KMS-11 (cell line): Measurements from ENCODE around the gene IL2RG.

Experiments used
- H2AFZ ChIP-seq: fragments of 200-600 bp; sonication (generic); 2 replicates; pipeline ENCODE4 v1.6.1; 2016; ENCODE audit warnings: antibody characterized with exemption, mixed run types, low read depth
- H3K27ac ChIP-seq: fragments of 200-600 bp; sonication (generic); 2 replicates; pipeline ENCODE4 v1.6.1; 2016; ENCODE audit warnings: mild to moderate bottlenecking, mixed run types
- H3K27me3 ChIP-seq: fragments of 200-600 bp; sonication (generic); 2 replicates; pipeline ENCODE4 v1.6.1; 2017; ENCODE audit warnings: mild to moderate bottlenecking, low read depth, mixed run types, moderate library complexity; ENCODE audit not compliant: insufficient read depth
- H3K36me3 ChIP-seq: fragments of 200-600 bp; sonication (generic); 2 replicates; pipeline ENCODE4 v1.6.1; 2017; ENCODE audit warnings: mild to moderate bottlenecking, mixed run types; ENCODE audit not compliant: insufficient read depth
- H3K4me1 ChIP-seq: fragments of 200-600 bp; sonication (generic); 2 replicates; pipeline ENCODE4 v1.6.1; 2016; ENCODE audit warnings: mild to moderate bottlenecking, low read depth, mixed run types; ENCODE audit not compliant: poor library complexity, severe bottlenecking
- H3K4me2 ChIP-seq: fragments of 200-600 bp; sonication (generic); 2 replicates; pipeline ENCODE4 v1.7.0; 2016; ENCODE audit warnings: mild to moderate bottlenecking, mixed run types
- H3K4me3 ChIP-seq: fragments of 200-600 bp; sonication (generic); IDR thresholded peaks from 2 replicates; pipeline ENCODE4 v1.6.1; 2017; ENCODE audit warnings: low read depth, low read length, mixed read lengths; ENCODE audit not compliant: insufficient read depth
- H3K79me2 ChIP-seq: fragments of 200-600 bp; sonication (generic); 2 replicates; pipeline ENCODE4 v1.6.1; 2016; ENCODE audit warnings: low read depth, mixed run types; ENCODE audit not compliant: insufficient read depth
- H3K9ac ChIP-seq: fragments of 200-600 bp; sonication (generic); 2 replicates; pipeline ENCODE4 v1.6.1; 2016; ENCODE audit warnings: mild to moderate bottlenecking, mixed run types
- H4K20me1 ChIP-seq: fragments of 200-600 bp; sonication (generic); 2 replicates; pipeline ENCODE4 v1.6.1; 2016; ENCODE audit warnings: mild to moderate bottlenecking, mixed run types; ENCODE audit not compliant: insufficient read depth
- CTCF ChIP-seq: fragments of 200-600 bp; sonication (generic); conservative IDR thresholded peaks from 2 replicates; pipeline ENCODE4 v1.6.1; 2017; ENCODE audit warnings: low read depth, mild to moderate bottlenecking, antibody characterized with exemption, low read length, moderate library complexity, mixed read lengths

IL2RG gene

GRCh38 chrX:71082822-71083221, 28.6 kb downstream of the IL2RG start:
- Histone ChIP-seq H2AFZ (no peak overlapping the region), H3K27ac (no peak overlapping the region), H3K27me3 (no peaks in the 10 kb centered on the region), H3K4me2 (no peak overlapping the region), H3K79me2 (no peaks in the 10 kb centered on the region), H3K9ac (no peak overlapping the region), H3K36me3 (no peaks in the 10 kb centered on the region), H3K4me3 (no peak overlapping the region), H4K20me1 (no peaks in the 10 kb centered on the region), H3K4me1 (no peaks in the 10 kb centered on the region)
- no peak for TF ChIP-seq CTCF

GRCh38 chrX:71082124-71082647, 29.2 kb downstream of the IL2RG start:
- TF ChIP-seq CTCF, result no peak
- no peak overlapping the region for H2AFZ ChIP-seq
- no peaks in the 10 kb centered on the region for H3K79me2 ChIP-seq
- H3K4me1 ChIP-seq, result no peaks in the 10 kb centered on the region
- H3K4me3 ChIP-seq, result no peak overlapping the region
- H3K9ac ChIP-seq, result no peak overlapping the region
- H3K27me3 ChIP-seq, result no peaks in the 10 kb centered on the region
- no peaks in the 10 kb centered on the region for H4K20me1 ChIP-seq
- no peak overlapping the region for H3K27ac ChIP-seq
- H3K4me2 ChIP-seq, result no peak overlapping the region
- H3K36me3 ChIP-seq, result no peaks in the 10 kb centered on the region

- Histone ChIP-seq H3K4me2 (no peak overlapping the region), H3K27ac (no peak overlapping the region), H3K9ac (no peak overlapping the region), H2AFZ (no peak overlapping the region), H3K4me3 (no peak overlapping the region), H3K4me1 (no peaks in the 10 kb centered on the region), H3K36me3 (no peaks in the 10 kb centered on the region), H3K79me2 (no peaks in the 10 kb centered on the region), H3K27me3 (no peaks in the 10 kb centered on the region), H4K20me1 (no peaks in the 10 kb centered on the region)
- no peak for TF ChIP-seq CTCF
Measured at GRCh38 chrX:71081330-71082123, 29.9 kb downstream of the IL2RG start.

GRCh38 chrX:71070531-71070930, 40.8 kb downstream of the IL2RG start:
- no peak for TF ChIP-seq CTCF
- no peak overlapping the region for H2AFZ ChIP-seq
- peaks cover 11% of the 10 kb centered on the region for H3K4me1 ChIP-seq
- peaks cover 12% of the 10 kb centered on the region; the same call in 1 of the 2 replicates for H3K79me2 ChIP-seq
- no peaks in the 10 kb centered on the region for H3K27me3 ChIP-seq
- H3K36me3 ChIP-seq, result no peaks in the 10 kb centered on the region
- no peak overlapping the region for H3K27ac ChIP-seq
- H4K20me1 ChIP-seq, result no peaks in the 10 kb centered on the region
- no peak overlapping the region for H3K4me3 ChIP-seq
- no peak overlapping the region for H3K4me2 ChIP-seq
- no peak overlapping the region for H3K9ac ChIP-seq
